ENCODE data around the gene RSPH1. TPM values are rescaled to one million over a fixed set of nuclear protein-coding genes. Genes with fewer than 3 reads are reported as not detected.

Gene RSPH1
- total RNA-seq, 6 donors from 2014 or later, result 0.46 to 68.4 (median 13.4) TPM

- ATAC-seq (ENCODE audit: low FRiP score in 2 of 2), result no peak
- DNase-seq, result no peak
- Histone ChIP-seq H3K4me1 (no peaks in the 10 kb centered on the region), H3K36me3 (no peaks in the 10 kb centered on the region), H3K27me3 (no peaks in the 10 kb centered on the region), H3K27ac (no peak overlapping the region), H3K9me3 (no peaks in the 10 kb centered on the region), H3K4me3 (no peak overlapping the region)
- 88% methylated on average over 10 of the region's 10 CpGs for WGBS, 2 donors
- TF ChIP-seq POLR2A (IDR thresholded peaks at IDR 0.05) (no peak), CTCF (IDR thresholded peaks at IDR 0.05) (no peak), POLR2AphosphoS5 (IDR thresholded peaks at IDR 0.05) (no peak), EP300 (IDR thresholded peaks at IDR 0.05) (no peak)
Observed at GRCh38 chr21:42455754-42456440, 40.1 kb downstream of the RSPH1 start.

- Histone ChIP-seq H3K9me3 (no peaks in the 10 kb centered on the region), H3K4me1 (peaks cover 0 to 5% (median 3%) of the 10 kb centered on the region in 4 donors), H3K4me3 (no peak overlapping the region), H3K27ac (no peak overlapping the region), H3K27me3 (no peaks in the 10 kb centered on the region), H3K36me3 (no peaks in the 10 kb centered on the region)
- 73 to 81% methylated on average over 9 of the region's 9 CpGs for WGBS, 2 donors
- no peak for DNase-seq
- ATAC-seq (ENCODE audit: low FRiP score in 2 of 2), result no peak
- no peak for TF ChIP-seq CTCF (IDR thresholded peaks at IDR 0.05)
- no peak for TF ChIP-seq POLR2AphosphoS5 (IDR thresholded peaks at IDR 0.05)
- TF ChIP-seq POLR2A (IDR thresholded peaks at IDR 0.05), result no peak
- no peak for TF ChIP-seq EP300 (IDR thresholded peaks at IDR 0.05)
Observed at GRCh38 chr21:42455196-42455595, 40.8 kb downstream of the RSPH1 start.

GRCh38 chr21:42454786-42455185, 41.2 kb downstream of the RSPH1 start:
- WGBS, 2 donors, result 77 to 93% methylated on average over 9 of the region's 9 CpGs
- TF ChIP-seq EP300 (IDR thresholded peaks at IDR 0.05), result no peak
- no peak for TF ChIP-seq POLR2A (IDR thresholded peaks at IDR 0.05)
- no peak for TF ChIP-seq CTCF (IDR thresholded peaks at IDR 0.05)
- TF ChIP-seq POLR2AphosphoS5 (IDR thresholded peaks at IDR 0.05), result no peak
- Histone ChIP-seq H3K27ac (no peak overlapping the region), H3K4me1 (peaks cover 0 to 7% (median 5%) of the 10 kb centered on the region in 4 donors), H3K27me3 (no peaks in the 10 kb centered on the region), H3K4me3 (no peak overlapping the region), H3K36me3 (no peaks in the 10 kb centered on the region), H3K9me3 (no peaks in the 10 kb centered on the region)
- DNase-seq (no peak), ATAC-seq (ENCODE audit: low FRiP score in 2 of 2) (no peak)

GRCh38 chr21:42453986-42454570, 41.9 kb downstream of the RSPH1 start:
- Histone ChIP-seq H3K4me3 (no peak overlapping the region), H3K36me3 (no peaks in the 10 kb centered on the region), H3K27ac (no peak overlapping the region), H3K4me1 (peaks cover 0 to 9% (median 5%) of the 10 kb centered on the region in 4 donors), H3K9me3 (no peaks in the 10 kb centered on the region), H3K27me3 (no peaks in the 10 kb centered on the region)
- DNase-seq (no peak), ATAC-seq (ENCODE audit: low FRiP score in 2 of 2) (no peak)
- TF ChIP-seq POLR2AphosphoS5 (IDR thresholded peaks at IDR 0.05) (no peak), POLR2A (IDR thresholded peaks at IDR 0.05) (no peak), EP300 (IDR thresholded peaks at IDR 0.05) (no peak), CTCF (IDR thresholded peaks at IDR 0.05) (no peak)
- WGBS, 2 donors, result 80 to 87% methylated on average over 16 to 19 of the region's 19 CpGs

Measured in upper lobe of left lung (tissue), 6 donors.